Stomach (tissue), 9 donors: ENCODE data around the gene PPIF. TPM values are rescaled to one million over a fixed set of nuclear protein-coding genes. Genes with fewer than 3 reads are reported as not detected.

Experiments
- DNase-seq, 2 donors: peaks; one replicate each; pipeline versions ENCODE4 v3.0.0 to v3.0.0-alpha.2; 2013 to 2019
- H3K27ac ChIP-seq, 5 donors: fragments of 200-600 bp in 4 of 5; sonication (generic) in 4 of 5; one replicate each; pipeline ENCODE4 v1.5.1; 2013 to 2019; ENCODE audit warnings: mild to moderate bottlenecking in 1 of 5, moderate library complexity in 1 of 5
- H3K27me3 ChIP-seq, 3 donors: fragments of 200-600 bp; sonication (generic); one replicate each; pipeline ENCODE4 v1.5.1; 2017 to 2019; ENCODE audit warnings: mixed run types in 1 of 3
- H3K36me3 ChIP-seq, 4 donors: fragments of 200-600 bp; sonication (generic); 1 replicate in 3 of 4; 2 replicates in 1 of 4; pipeline ENCODE4 v1.5.1; 2016 to 2019
- H3K4me1 ChIP-seq, 4 donors: fragments of 200-600 bp; sonication (generic); one replicate each; pipeline ENCODE4 v1.5.1; 2016 to 2019
- H3K4me3 ChIP-seq, 4 donors: fragments of 200-600 bp; sonication (generic) in 3 of 4; one replicate each; pipeline ENCODE4 v1.5.1; 2016 to 2019; ENCODE audit warnings: mild to moderate bottlenecking in 1 of 4
- H3K9me3 ChIP-seq, 4 donors: fragments of 200-600 bp; sonication (generic); one replicate each; pipeline ENCODE4 v1.5.1; 2016 to 2019
- EP300 ChIP-seq: sonication (generic); formaldehyde crosslinking; IDR thresholded peaks from one replicate; pipeline ENCODE4 v1.6.1; 2017; ENCODE audit warnings: antibody characterized with exemption
- POLR2A ChIP-seq, 4 donors: fragments of 450-650 bp; IDR thresholded peaks; one replicate each; pipeline ENCODE4 v1.6.1; 2016; ENCODE audit warnings: antibody characterized with exemption in 4 of 4, control low read depth in 2 of 4, mild to moderate bottlenecking in 1 of 4, moderate library complexity in 1 of 4
- POLR2AphosphoS5 ChIP-seq, 3 donors: sonication (generic); formaldehyde crosslinking; IDR thresholded peaks; one replicate each; pipeline ENCODE4 v1.6.1; 2016; ENCODE audit warnings: antibody characterized with exemption in 3 of 3
- WGBS, 5 donors: extraction: QIAGEN DNeasy Blood & Tissue Kit in 3 of 5; methylation state at CpG; one replicate each; pipeline versions ENCODE4 v1.1.5 to v1.1.7; 2013 to 2018; 5-methylcytosine and 5-hydroxymethylcytosine counted together
- intact Hi-C: fragments of 100-400 bp; cut with DNase I; formaldehyde crosslinking; loops from one replicate; pipeline ENCODE4 v1.15.1; 2023; ENCODE audit warnings: low total_unique reads
- polyA plus RNA-seq, 3 donors: library from polyadenylated mRNA; stranded (reverse); fragments of 200-250 nt; gene quantifications; one replicate each; pipeline ENCODE4 v1.2.3, GENCODE V29; 2013
- total RNA-seq, 5 donors: library from RNA; depleted of rRNA; stranded (reverse); fragments of >200 nt; gene quantifications; one replicate each; pipeline versions ENCODE4 v1.1.0 to v1.2.3, GENCODE V29; 2014 to 2016
- TF ChIP-seq, protein P1 (sequence below), 7 experiments: fragments of 450-650 bp in 4 of 7; fragments of 200-600 bp in 3 of 7; sonication (generic) in 3 of 7; IDR thresholded peaks; one replicate each; pipeline ENCODE4 v1.5.1; 2016 to 2019; ENCODE audit warnings: antibody characterized with exemption in 7 of 7, control low read depth in 2 of 7, mild to moderate bottlenecking in 1 of 7
- donor health status: healthy with polysubstance abuse.
- donor health status: Bipolar disorder and iron deficiency.
- donor health status: healthy.

PPIF gene
- total and polyA plus RNA-seq, 8 donors = 6.4 to 177 (median 50.8) TPM

DNA sequence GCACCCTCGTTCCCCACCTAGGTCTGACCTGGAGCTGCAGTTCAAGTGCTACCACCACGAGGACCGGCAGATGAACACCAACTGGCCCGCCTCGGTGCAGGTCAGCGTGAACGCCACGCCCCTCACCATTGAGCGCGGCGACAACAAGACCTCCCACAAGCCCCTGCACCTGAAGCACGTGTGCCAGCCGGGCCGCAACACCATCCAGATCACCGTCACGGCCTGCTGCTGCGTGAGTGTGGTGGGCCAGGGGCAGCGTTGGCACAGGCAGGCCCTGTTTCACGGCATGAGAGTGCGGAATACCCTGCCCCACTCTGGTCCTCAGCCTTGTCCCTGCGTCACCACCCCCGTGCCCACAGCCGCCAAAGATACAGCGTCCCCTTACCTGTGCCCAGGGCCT is 46.6 kb upstream of the PPIF start:
- Histone ChIP-seq H3K36me3 (peaks cover 94 to 100% (median 99%) of the 10 kb centered on the region in 4 donors), H3K27ac (no peak overlapping the region), H3K27me3 (no peaks in the 10 kb centered on the region), H3K4me3 (no peak overlapping the region), H3K4me1 (peaks cover 12 to 31% (median 13%) of the 10 kb centered on the region in 4 donors), H3K9me3 (no peaks in the 10 kb centered on the region)
- intact Hi-C loops = no loop called here
- WGBS, 5 donors = 89 to 96% (median 94%) methylated on average over 18 to 24 of the region's 24 CpGs
- no peak for TF ChIP-seq POLR2A (IDR thresholded peaks at IDR 0.05)
- TF ChIP-seq, protein P1, sequence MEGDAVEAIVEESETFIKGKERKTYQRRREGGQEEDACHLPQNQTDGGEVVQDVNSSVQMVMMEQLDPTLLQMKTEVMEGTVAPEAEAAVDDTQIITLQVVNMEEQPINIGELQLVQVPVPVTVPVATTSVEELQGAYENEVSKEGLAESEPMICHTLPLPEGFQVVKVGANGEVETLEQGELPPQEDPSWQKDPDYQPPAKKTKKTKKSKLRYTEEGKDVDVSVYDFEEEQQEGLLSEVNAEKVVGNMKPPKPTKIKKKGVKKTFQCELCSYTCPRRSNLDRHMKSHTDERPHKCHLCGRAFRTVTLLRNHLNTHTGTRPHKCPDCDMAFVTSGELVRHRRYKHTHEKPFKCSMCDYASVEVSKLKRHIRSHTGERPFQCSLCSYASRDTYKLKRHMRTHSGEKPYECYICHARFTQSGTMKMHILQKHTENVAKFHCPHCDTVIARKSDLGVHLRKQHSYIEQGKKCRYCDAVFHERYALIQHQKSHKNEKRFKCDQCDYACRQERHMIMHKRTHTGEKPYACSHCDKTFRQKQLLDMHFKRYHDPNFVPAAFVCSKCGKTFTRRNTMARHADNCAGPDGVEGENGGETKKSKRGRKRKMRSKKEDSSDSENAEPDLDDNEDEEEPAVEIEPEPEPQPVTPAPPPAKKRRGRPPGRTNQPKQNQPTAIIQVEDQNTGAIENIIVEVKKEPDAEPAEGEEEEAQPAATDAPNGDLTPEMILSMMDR (IDR thresholded peaks at IDR 0.05) = no peak
- no peak for TF ChIP-seq EP300
- no peak for TF ChIP-seq POLR2AphosphoS5 (IDR thresholded peaks at IDR 0.05)
- DNase-seq = no peak

DNA sequence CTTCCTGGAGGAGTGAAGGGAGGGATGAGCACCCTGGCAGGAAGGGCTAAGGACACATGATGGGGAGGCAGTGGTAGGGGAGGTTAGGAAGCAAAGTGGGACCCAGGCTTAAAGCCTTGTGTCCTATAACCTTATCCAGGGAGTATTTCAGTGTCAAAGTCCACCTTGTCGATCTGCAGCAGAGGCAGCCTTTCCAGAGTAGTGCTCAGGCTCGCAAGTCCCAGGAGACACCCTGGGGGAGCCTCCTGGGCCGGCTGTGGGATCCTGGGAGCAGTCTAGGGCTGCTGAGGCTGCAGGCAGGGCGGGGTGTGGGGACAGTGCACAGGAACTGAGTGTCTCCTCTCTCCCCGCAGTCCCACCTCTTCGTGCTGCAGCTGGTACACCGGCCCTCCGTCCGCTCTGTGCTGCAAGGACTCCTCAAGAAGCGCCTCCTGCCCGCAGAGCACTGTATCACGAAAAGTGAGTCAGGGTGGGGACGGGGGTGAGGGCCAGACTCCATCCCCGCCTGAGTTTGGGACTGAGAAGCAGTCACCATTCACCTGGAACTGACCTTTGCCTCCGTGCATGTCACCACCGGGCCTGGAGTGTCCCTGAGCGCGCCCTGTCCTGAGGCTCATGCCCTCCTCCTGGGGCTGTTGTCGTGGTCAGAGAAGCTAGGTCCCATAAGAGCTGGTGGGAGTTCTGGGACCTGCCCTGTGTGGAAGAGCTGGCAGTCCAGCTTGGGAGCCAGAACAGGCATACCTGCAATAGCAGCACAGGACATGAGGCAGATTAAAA is 45.3 kb upstream of the PPIF start:
- Histone ChIP-seq H3K4me3 (no peak overlapping the region), H3K27ac (no peak overlapping the region), H3K27me3 (no peaks in the 10 kb centered on the region), H3K4me1 (peaks cover 12 to 22% (median 13%) of the 10 kb centered on the region in 4 donors), H3K9me3 (no peaks in the 10 kb centered on the region), H3K36me3 (peaks cover 94 to 100% (median 99%) of the 10 kb centered on the region in 4 donors)
- no peak for TF ChIP-seq EP300
- TF ChIP-seq POLR2AphosphoS5 (IDR thresholded peaks at IDR 0.05) = no peak
- TF ChIP-seq POLR2A (IDR thresholded peaks at IDR 0.05) = no peak
- TF ChIP-seq, protein P1 (IDR thresholded peaks at IDR 0.05) = no peak
- intact Hi-C loops = no loop called here
- DNase-seq = no peak
- WGBS, 5 donors = 84 to 92% (median 88%) methylated on average over 9 to 19 of the region's 19 CpGs

DNA sequence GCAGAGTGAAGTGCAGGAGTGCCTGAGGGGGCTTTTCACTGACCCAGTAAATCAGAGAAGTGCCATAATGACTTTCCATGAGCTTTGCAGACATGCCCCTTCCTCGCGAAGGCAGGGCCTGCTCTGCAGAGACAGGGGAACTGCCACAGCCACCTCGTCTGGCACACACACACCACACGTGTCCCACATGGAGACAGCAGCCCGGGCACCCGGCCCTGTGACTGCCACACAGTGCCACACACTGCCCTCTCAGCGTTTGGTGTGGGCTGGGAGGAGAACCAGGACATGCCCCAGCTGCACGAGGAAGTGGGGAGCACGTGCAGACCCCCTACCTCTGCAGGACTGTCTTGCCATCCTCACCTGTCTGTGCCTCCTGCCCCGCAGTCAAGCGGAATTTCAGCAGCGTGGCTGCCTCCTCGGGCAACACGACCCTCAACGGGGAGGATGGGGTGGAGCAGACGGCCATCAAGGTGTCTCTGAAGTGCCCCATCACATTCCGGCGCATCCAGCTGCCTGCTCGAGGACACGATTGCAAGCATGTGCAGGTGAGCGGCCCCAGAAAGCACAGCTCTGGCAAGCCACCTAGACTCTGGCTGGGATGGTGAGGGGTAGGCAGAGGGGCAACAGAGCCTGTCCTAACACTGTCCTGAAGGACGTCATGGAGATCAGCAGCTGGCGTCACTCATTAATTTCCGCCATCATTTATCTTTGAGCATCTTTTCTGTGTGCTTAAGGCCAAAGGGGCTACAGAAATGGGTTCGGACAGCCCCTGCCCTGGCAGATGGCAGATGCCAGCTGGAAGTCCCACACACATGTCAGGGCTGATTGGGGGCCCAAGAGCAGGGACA is 43.4 kb upstream of the PPIF start:
- WGBS, 5 donors = 90 to 93% (median 92%) methylated on average over 12 to 25 of the region's 25 CpGs
- H3K27ac ChIP-seq = no peak overlapping the region
- no peak for DNase-seq
- intact Hi-C loops = no loop called here
- TF ChIP-seq POLR2A (IDR thresholded peaks at IDR 0.05) (no peak), EP300 (no peak), POLR2AphosphoS5 (IDR thresholded peaks at IDR 0.05) (no peak)
- TF ChIP-seq, protein P1 (IDR thresholded peaks at IDR 0.05) = no peak
- H3K9me3 ChIP-seq = no peaks in the 10 kb centered on the region
- H3K4me3 ChIP-seq = no peak overlapping the region
- H3K36me3 ChIP-seq = peaks cover 94 to 100% (median 99%) of the 10 kb centered on the region in 4 donors
- H3K4me1 ChIP-seq = peaks cover 4 to 9% (median 7%) of the 10 kb centered on the region in 4 donors
- H3K27me3 ChIP-seq = no peaks in the 10 kb centered on the region

DNA sequence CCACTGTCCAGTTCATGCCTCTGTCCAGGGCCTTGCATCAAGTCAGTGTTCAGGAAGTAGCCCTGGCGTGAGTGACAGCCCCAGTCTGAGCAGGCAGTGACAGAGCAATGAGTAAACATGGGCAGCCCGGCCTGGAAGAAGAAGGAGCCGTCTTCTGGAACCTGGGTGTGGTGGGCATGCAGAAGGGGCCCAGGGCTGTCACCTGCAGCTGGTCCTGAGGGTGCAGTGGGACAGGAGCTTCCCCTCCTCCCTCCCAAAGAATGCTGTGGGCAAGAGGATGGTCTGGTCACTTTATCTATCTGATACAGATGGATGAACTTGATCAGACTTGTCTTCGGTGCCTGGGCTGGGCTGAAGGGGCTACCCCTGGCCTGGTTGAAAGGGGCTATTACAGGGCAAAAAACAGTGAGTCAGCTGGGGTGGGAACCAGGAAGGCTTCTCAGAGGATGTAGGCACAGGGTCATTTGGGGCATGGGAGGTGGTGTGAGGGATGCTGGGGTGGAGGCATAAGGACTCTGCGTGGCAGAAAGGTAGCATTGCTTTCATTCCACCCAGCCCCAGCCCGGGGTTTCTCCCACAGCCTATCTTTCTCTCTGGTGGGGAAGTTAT is 42.7 kb upstream of the PPIF start:
- peaks cover 94 to 100% (median 99%) of the 10 kb centered on the region in 4 donors for H3K36me3 ChIP-seq
- H3K4me3 ChIP-seq = no peak overlapping the region
- H3K9me3 ChIP-seq = no peaks in the 10 kb centered on the region
- intact Hi-C loops = no loop called here
- no peak overlapping the region for H3K27ac ChIP-seq
- H3K27me3 ChIP-seq = no peaks in the 10 kb centered on the region
- no peak for DNase-seq
- TF ChIP-seq, protein P1 (IDR thresholded peaks at IDR 0.05) = no peak
- TF ChIP-seq POLR2AphosphoS5 (IDR thresholded peaks at IDR 0.05) = no peak
- TF ChIP-seq POLR2A (IDR thresholded peaks at IDR 0.05) = no peak
- TF ChIP-seq EP300 = no peak
- peaks cover 0 to 6% (median under 1%) of the 10 kb centered on the region in 4 donors for H3K4me1 ChIP-seq
- 62 to 85% (median 71%) methylated on average over 6 of the region's 6 CpGs for WGBS, 5 donors
